NK-92 (cell line): Measurements from ENCODE around the gene GPR180.
A peak's percentile ranks its signal among the peaks of the same experiment; 100 is the strongest.
"Not testable (repeated sequence)": the region's sequence is repeated elsewhere in the genome, so short reads cannot be mapped to it uniquely, and the experiment has no call there.

ENCODE experiments used
- DNase-seq: peaks from one replicate; lab custom pipeline; 2025; ENCODE audit not compliant: unreplicated experiment; lab: John Stamatoyannopoulos, UW

GPR180 gene

DNA sequence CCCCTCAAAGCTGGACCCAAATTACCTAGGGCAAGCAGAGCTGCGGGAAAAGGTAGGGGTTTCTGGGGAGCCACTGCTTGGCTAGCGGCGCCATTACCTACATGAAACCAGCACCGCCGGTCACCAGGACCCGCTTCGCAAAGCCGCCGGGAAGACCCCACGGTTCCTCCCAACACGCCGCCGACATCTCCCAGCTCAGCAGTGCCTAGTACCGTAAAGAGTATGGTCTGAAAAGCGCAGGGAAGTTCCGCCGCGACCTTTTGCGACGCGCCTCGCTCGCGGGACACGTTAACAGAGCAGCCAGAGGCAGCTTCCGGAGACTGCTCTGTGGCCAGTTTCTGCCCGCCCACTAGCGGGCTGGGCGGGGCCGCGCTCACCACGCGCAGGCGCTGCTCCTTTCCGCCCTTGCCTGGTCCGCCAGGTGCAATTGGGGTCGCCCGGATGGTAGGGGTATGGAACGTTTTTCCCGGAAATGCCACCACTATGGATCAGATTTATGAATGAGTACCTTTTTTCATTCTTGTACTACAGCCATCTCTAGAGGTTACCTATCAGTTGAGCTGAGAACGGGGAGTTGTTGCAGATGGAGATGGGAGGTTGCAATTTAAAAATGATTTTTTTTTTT, 5.6 kb upstream of the GPR180 start, which contains the start of gene TGDS:
Gene TGDS (minus strand): TSS at position 203 of the 625 bp plus-strand sequence. CDS start 16 bp downstream, at position 187.
- DNase-seq = peak; percentile 20

DNA sequence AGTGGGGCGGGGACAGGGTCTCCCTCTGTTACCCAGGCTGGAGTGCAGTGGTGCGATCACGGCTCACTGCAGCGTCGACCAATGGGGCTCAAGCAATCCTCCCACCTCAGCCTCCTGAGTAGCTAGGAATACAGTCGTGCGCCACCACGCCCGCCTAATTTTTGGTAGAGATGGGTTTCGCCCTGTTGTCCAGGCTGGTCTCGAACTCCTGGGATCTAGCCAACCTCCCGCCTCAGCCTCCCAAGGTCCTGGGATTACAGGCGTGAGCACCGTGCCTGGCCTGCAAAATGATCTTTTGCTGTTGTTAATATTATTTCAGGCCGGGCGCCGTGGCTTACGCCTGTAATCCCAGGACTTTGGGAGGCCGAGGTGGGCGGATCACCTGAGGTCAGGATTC, 5.1 kb upstream of the GPR180 start:
- no peak for DNase-seq

DNA sequence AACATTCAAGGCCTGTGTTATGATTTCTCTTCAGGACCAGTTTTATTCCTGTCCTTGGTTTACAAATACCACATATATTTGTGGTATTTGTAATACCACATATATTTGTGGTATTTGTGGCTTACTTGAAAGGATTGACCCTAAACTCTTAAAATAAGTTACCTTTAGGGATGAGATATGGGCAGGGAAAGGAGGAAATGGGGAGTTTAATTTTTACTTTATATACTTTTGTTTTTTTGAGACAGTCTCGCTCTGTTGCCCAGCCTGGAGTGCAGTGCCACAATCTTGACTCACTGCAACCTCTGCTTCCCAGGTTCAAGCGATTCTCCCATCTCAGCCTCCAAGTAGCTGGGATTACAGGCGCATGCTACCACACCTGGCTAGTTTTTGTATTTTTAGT, 3.4 kb upstream of the GPR180 start:
- no peak for DNase-seq

DNA sequence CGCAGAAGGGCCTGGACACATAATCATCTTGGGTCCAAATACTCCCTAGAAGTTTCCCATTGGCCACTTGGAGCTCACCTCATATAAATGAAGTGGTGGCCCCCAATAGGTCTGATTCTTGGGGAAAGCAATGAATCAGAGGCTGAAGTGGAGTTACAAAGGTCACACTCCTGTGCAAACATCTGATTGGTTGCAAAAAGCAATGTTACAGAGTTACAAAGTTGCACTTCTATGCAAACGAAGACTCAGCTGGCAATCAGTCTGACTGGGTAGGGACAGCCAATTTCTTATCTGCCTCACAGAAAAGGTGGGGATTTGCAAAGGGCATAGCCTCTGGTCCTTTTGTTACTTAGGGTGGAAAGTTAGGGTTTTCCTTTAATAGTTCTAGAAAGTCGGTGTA, 1.8 kb upstream of the GPR180 start:
- DNase-seq = no peak

DNA sequence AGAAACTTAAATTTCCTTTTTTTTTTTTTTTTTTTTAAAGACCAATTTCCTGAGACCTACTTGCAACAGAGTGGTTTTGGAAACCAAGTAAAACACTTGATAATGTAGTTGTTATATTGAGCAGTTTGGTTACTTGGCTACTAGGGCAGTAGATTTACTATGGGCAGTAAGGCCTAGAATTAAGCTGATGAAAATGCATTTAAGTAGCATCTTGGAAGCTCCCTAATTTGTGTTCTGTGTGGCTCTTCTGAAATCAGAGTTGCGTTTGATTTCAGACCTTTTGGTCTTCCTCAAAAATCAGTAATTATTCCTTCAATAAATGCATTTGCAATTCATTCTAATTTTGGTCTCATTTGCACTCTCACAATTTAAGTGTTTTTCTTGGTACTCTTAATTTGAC, 810 bp downstream of the GPR180 start:
- no peak for DNase-seq

DNA sequence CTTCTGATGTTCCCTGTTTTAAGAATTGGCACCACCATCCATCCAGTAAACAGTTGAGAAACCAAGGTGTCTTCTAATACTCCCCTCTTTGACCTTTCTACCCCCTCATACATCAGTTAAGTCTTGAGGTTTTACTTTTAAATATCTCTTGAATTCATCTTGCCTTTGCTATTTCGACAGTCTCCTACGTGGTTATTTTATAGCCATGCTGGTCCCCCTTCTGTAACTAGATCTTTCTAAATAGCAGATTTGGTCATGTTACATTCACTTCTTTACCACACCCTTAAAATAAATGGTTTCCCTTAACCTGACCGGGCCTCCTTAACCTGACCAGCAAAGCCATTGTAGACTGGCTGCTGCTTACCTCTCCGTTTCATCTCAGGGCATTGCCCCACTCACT, 5.4 kb downstream of the GPR180 start:
- no peak for DNase-seq

DNA sequence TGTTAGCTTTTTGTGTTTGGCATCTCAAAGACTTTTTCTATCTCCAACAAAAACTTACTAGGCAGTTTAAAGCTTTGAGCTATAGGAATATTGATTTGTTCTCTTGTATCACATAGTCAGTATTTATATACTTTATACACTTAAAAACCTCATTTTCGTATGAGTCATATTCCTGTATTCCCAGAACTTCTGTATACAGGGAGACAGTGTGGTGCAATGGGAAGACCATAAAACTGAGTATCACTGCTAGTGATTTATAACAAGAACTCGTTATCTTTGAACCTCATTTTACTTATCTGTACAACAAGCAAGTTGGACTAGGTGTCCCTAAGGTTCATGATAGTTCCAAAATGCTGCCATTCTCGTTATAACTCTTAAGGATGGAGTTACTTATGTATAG, 6.3 kb downstream of the GPR180 start:
- no peak for DNase-seq

DNA sequence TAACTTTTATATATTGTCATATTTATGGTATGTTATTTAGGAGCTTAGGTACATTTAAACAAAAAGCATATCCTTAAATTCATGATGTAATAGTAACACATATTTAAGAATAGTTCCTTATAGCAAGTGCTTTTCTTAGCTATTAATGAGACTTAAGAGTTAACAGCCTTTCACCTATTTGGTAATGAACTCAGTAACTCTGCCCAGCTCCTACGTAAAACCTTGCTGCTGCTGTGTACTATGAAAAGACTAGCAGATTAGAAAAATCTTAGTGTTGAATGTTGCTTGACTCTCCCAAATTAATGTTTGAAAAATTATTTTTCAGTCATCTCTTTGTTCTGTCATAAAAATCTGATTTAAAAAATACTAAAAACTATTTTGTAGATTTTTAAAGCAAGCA, 6.9 kb downstream of the GPR180 start:
- no peak for DNase-seq

DNA sequence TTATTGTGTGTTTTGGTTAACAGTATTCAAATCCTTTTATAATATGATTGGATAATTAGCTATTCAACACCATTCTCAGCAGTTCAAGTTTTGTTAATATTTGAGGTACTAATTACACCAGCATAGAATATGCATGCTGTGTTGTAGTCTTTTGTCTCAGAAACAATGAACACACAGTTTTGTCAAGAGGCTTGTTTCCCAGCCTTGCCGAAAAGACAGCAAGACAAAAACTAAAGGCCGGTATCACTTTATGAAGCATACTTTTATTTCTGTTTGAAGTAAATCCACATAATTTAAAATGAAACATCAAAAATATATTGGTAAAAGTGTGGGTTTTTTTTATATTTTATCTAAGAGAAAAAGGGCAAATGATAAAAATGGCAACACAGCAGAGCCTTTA, 7.5 kb downstream of the GPR180 start:
- no peak for DNase-seq

DNA sequence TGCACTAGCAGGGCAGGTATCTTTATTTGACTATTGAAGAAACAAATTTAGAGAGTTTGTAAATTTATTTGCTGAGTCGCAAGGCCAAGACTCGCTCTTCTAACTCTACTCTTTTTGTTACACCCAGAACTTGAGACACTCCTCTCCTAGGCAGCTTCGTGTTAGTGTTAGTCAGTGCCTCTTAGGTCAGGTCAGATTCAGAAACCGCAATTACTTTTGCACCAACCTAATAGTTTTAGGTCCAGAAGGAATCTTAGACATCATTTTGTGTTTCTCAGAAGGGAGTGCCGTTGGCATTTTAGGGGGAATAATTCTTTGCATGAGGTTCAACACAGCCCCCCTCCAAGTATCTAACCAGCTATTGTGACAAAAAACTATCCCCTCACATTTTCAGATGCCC, 8.8 kb downstream of the GPR180 start:
- DNase-seq = no peak

DNA sequence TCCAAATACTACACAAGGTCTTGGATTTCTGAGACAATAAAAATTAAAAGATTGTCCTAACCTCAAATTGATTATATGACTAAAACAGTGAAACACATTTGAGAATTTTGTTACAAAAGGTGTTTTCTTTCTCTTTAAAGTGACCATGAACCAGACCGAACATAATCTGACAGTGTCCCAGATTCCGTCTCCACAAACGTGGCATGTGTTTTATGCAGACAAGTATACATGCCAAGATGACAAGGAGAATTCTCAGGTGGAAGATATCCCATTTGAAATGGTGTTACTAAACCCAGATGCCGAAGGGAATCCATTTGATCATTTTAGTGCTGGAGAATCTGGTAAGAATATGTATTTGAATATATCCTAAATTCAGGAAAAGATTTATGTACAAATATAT, 10.4 kb downstream of the GPR180 start:
- no peak for DNase-seq

DNA sequence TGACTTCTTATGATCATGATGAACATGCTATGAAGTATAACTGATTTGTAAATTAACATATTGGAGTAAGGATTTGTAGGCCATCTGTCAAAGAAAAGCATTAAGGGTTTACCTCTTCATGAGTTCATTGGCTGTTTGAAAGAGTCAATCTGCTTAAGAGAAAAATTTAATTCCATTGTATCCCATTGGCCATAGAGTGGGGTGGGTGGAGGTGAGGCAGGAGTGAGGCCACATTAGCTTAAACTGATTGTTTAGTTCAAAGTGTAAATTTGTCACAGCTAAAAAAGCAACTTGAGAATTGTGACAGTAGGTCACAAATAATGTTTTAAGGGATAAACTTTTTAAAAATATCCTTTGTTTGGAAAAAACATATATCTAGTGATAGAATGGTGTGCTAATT, 11.4 kb downstream of the GPR180 start:
- no peak for DNase-seq

DNA sequence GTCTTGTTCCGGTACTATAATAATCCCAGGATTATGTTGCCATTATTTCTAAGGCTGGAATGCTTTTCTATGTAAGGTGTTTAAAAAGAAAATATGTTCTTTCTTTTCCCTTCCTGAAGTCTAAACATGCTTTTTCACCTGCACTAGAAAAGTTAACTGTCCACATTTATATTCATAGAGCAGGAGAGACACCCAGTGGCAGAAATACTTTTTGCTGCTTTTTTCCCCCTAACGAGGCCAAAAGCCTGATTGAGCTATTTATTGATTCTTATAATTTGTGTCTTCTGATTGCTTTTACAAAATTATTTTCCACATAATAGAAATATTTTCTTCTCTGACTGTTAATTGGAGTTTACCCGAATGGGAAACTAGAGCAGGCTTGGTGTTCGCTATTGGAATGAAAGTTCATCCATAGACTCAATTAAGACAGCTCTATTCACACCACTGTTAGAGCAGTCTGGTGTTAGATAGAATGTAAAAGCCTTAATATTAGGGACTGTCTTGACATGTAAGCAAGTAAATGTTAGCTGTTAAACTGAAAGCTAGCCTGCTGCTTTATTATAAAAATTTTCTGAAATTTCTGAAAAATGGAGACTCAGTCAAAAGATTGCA, 15.8 kb downstream of the GPR180 start:
- DNase-seq = no peak

DNA sequence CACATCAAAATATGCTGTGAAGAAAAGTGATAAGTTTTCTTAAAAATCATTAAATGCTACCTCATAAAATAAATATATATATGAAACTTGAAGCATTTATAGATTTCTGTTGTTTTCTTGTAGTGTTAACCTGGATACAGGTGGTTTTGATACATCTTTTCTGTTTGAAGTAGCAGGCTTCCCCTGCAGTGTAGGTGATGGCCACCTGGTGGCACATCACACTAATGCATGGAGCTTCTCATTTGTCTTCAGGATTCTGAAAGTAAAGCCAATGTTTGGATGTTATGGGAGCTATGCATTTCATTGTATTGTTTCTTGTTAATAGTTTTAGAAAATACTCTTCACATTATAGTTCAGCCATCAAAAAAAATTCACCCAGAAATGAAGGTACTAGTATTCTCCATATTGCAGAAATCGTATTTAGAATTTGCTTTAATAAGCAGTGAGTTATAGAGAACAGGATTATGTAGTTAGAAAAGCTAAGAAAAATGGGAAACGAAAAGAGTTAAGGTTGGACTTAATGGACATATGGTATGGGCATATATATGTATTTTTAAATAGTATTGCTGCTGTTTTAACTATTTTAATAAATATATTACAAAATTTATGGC, 18.7 kb downstream of the GPR180 start:
- DNase-seq = no peak

DNA sequence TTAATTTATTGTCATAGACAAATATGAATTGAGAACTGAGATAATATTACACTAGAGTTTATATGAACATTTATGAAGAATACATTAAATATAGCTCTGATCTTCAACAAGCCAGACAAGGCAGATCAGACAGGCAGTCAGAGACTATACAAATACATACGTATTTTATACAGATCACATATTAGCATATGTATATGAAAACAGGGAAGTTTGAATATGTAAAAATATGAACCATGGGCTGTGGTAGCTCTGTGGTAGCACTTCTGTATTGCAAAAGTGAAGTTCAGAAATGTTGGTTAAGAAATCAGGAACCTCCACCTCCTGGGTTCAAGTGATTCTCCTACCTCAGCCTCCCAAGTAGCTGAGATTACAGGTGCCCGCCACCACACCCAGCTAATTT, 20.7 kb downstream of the GPR180 start:
- DNase-seq = no peak

DNA sequence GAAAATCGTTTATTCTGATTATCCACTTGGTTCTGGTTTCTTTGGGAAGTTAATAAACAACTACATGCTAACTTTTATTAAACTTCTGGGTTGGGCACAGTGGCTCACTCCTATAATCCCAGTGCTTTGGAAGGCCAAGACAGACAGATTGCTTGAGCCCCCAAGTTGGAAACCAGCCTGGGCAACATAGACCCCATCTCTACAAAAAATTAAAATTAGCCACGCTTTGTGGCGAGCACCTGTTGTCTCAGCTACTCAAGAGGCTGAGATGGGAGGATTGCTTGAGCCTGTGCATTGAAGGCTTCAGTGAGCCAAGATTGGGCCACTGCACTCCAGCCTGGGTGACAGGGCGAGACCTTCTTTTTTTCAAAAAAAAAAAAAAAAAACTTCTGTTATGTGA, 21.7 kb downstream of the GPR180 start:
- DNase-seq = no peak

DNA sequence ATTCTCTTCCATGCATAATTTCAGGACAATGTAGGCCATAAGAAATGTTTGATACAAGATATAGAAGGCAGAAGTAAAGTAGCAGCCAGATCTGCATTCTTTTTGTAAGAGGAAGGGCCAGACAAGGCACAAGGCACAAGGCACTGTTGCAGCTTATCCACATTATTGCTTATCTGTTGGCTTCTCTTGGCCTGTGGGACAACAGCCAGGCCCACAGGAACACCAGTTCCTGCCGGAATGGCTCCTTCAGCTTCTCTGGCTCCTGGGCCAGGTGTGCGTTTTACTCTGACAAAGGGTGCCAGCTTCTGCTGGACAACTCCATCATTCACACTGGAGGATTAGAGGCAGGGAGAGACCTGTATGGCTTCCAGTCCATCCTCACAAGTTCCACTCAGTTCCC, 29.2 kb downstream of the GPR180 start:
- DNase-seq = no peak

DNA sequence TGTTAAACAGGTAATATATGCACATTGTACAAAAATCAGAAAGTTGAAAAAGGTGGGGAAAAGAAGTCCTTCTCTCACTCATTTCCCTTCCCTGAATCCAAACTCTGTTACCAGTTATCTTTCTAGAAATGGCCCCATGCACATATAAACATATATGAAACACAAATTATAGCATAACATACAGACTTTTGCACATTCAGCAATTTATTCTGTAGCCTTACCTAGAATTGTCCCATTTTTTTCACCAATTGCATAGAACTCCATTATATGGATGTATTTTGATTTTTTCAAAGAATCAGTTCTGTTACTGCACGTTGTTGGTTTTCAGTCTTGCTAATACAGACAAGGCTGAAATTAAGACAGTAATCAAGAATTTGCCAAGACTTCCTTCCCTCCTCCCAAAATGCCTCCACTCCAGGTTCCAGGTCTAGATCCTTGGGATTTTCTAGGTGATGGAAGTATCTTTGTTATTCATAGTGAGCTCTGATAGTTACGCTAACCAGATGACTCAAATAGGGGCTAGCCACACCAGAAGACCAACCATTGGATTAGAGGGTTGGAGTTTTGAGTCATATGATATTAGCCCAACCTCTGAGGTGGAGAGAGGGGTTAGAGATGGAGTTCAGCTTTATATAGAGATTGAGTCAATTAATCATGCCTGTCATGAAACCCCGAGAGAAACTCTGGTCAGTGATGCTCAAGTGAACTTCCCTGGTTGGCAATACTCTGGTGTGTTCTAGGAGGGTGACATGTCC, 30.7 kb downstream of the GPR180 start:
- DNase-seq = no peak

DNA sequence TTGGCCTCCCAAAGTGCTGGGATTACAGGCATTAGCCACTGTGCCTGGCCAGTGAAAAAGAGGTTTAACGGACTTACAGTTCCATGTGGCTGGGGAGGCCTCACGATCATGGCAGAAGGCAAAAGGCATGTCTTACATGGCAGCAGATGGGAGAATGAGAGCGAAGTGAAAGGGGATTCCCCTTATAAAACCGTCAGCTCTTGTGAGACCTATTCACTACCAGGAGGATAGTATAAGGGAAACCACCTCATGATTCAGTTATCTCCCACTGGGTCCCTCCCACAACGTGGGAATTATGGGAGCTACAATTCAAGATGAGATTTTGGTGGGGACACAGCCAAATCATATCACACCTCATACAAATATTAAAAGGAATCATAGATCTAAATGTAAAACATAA, 34.4 kb downstream of the GPR180 start:
- not testable (repeated sequence) for DNase-seq

DNA sequence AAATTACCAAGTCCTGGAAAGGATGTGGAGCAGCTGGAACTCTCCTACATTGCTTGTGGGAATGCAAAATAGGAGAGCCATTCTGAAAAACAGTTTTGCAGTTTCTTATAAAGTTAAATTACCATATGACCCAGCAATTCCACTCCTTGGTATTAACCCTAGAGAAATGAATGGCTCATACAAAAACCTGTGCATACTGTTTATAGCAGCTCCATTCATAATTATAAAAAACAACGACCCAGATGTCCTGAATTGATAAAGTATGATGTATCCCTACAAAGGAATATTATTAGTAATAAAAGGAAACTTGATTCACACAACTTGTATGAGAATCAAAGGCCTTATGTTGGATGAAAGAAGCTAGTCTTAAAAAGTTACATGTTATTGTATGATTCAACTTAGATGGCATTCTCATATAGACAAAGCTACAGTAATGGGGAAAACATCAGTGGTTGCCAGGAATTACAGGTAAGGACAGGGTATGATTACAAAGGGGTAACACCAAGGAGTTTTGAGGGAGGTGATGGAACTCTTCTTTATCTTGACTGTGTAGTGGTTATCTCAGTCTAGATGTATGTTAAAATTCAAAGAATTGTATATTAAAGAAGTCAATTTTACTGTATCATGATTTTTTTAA, 35.4 kb downstream of the GPR180 start:
- DNase-seq = no peak

DNA sequence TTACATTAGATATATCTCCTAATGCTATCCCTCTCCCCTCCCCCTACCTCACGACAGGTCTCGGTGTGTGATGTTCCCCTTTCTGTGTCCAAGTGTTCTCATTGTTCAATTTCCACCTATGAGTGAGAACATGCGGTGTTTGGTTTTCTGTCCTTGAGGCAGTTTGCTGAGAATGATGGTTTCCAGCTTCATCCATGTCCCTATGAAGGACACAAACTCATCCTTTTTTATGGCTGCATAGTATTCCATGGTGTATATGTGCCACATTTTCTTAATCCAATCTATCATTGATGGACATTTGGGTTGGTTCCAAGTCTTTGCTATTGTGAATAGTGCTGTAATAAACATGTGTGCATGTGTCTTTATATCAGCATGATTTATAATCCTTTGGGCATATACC, 36.0 kb downstream of the GPR180 start:
- not testable (repeated sequence) for DNase-seq

DNA sequence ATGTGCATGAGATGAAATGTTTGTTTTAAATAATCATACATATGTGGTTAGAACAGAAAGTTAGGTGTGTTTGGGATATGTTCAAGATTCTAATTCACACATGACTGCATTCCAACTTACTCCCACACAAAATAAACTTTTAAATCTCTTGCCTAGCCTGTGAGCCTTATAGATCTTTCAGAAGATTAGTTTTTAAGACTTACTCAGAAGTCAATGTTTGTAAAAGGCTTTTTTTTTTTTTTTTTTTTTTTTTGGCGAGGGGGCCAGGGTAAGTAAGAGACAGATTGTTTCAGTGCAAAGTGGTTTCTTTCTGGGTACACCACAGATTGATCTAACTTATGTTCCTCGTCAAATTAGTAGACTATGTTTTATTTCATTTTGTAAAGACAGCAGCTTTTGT, 39.1 kb downstream of the GPR180 start:
- no peak for DNase-seq
